SK-N-MC (cell line): ENCODE data around the gene SLC6A3.

Experiments
- EZH2 ChIP-seq: fragments of 200-600 bp; sonication (generic); IDR thresholded peaks from one replicate; pipeline ENCODE4 v1.6.1; 2017; ENCODE audit warnings: antibody characterized with exemption
- FOXP2 ChIP-seq: optimal IDR thresholded peaks from 2 replicates; pipeline ENCODE3; 2011; ENCODE audit warnings: mild to moderate bottlenecking, moderate library complexity; ENCODE audit not compliant: insufficient read depth; ENCODE audit errors: extremely low read length, control extremely low read depth
- POLR2AphosphoS5 ChIP-seq: IDR thresholded peaks from 2 replicates; pipeline ENCODE4 v1.6.1; 2012; ENCODE audit warnings: mild to moderate bottlenecking, low read depth, low read length, borderline replicate concordance

GRCh38 chr5:1346627-1347440, 98.4 kb downstream of the SLC6A3 start:
- TF ChIP-seq FOXP2 (no peak), POLR2AphosphoS5 (no peak), EZH2 (no peak)
